ENCODE data around the gene TRMT10C.

DNA sequence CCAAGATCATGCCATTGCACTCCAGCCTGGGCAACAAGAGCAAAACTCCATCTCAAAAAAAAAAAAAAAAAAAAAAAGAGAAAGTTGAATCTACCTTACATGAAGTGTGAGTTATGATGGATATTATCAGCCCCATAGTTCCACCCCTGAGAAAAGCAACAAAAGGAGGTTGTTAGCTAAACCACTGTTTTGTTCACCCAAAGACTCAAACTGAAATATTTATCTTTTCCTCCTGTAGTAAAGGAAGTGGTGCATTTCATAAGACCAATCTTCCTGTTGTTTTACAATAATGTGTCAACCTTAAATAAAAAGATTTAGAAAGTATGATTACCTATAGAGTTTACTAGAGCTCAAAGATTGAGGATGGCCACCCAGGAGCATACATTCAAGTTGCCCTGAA, 18.7 kb upstream of the TRMT10C start:
- TF ChIP-seq, protein P1, sequence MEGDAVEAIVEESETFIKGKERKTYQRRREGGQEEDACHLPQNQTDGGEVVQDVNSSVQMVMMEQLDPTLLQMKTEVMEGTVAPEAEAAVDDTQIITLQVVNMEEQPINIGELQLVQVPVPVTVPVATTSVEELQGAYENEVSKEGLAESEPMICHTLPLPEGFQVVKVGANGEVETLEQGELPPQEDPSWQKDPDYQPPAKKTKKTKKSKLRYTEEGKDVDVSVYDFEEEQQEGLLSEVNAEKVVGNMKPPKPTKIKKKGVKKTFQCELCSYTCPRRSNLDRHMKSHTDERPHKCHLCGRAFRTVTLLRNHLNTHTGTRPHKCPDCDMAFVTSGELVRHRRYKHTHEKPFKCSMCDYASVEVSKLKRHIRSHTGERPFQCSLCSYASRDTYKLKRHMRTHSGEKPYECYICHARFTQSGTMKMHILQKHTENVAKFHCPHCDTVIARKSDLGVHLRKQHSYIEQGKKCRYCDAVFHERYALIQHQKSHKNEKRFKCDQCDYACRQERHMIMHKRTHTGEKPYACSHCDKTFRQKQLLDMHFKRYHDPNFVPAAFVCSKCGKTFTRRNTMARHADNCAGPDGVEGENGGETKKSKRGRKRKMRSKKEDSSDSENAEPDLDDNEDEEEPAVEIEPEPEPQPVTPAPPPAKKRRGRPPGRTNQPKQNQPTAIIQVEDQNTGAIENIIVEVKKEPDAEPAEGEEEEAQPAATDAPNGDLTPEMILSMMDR (IDR thresholded peaks at IDR 0.05) = no peak
- no peak for TF ChIP-seq POLR2AphosphoS5 (IDR thresholded peaks at IDR 0.05)
